Mesothelial cell of epicardium (in vitro differentiated cells): ENCODE data around the gene ADIRF. TPM values are rescaled to one million over a fixed set of nuclear protein-coding genes. Genes with fewer than 3 reads are reported as not detected.

Experiments used
- DNase-seq, 2 experiments: peaks; one replicate each; pipeline ENCODE4 v3.0.0; 2021; ENCODE audit warnings: low spot score in 2 of 2; ENCODE audit not compliant: unreplicated experiment in 2 of 2
- H3K27ac Mint-ChIP-seq: 2 replicates; pipeline ENCODE4 v1.8.0; 2021; ENCODE audit warnings: mixed read lengths
- H3K27me3 Mint-ChIP-seq: 2 replicates; pipeline ENCODE4 v1.8.0; 2021; ENCODE audit warnings: low read depth, mixed read lengths
- H3K36me3 Mint-ChIP-seq: 2 replicates; pipeline ENCODE4 v1.8.0; 2021; ENCODE audit warnings: mixed read lengths
- H3K4me1 Mint-ChIP-seq: 2 replicates; pipeline ENCODE4 v1.8.0; 2021; ENCODE audit warnings: mixed read lengths
- H3K4me3 Mint-ChIP-seq: 2 replicates; pipeline ENCODE4 v1.8.0; 2021; ENCODE audit warnings: mild to moderate bottlenecking, moderate library complexity, mixed read lengths
- H3K9me3 Mint-ChIP-seq: 2 replicates; pipeline ENCODE4 v1.8.0; 2021; ENCODE audit warnings: mixed read lengths
- CTCF ChIP-seq: fragments of 200-600 bp; sonication (generic); IDR thresholded peaks from one replicate; pipeline ENCODE4 v1.5.0; 2021; ENCODE audit warnings: antibody characterized with exemption; ENCODE audit not compliant: unreplicated experiment
- total RNA-seq: library from RNA; stranded (reverse); gene quantifications from 3 replicates; pipeline ENCODE4 v1.2.1, GENCODE V29; 2021

ADIRF gene
- total RNA-seq, 1 donor from 2014 or later: not detected

DNA sequence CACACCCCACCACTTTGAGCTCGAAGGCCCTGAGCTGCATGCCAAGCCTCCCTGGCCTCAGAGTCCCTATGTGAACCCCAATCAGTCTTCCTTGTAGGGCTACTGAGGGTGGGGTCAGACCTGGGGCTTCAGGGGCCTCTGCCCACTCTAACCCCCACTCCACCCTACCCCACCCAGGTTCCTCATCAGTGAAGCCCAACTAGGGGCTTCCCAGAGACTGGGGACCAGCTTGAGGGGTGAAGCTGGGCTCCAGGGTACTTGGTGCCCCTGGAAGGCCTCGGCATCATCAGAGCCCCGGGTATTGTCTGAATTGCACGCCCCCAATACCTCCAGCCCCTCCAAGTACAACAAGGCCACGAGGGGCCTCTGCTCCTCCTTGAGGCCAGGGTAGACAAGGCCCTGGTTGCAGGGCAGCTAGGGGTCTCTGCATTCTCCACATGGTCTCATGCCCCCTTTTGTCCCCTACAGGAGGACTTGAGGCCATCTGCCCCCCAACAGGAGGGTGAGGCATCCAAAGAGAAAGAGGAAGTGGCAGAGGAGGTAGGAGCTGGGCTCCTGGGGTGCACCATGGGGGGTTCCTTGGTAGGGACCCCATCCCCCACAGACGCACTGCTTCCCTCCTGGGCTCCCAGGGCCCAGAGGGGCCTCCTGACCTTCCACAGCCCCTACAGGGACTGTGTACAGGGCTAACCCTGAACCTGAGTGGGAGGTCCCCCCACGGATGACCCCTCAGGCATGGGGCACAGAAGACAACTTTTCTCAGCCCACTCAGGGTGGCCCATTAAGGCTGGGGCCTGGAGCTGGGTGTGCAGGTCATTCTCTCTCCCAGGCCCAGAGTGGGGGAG, 5.9 kb upstream of the ADIRF start:
- no peak for TF ChIP-seq CTCF
- H3K9me3 Mint-ChIP-seq: no peaks in the 10 kb centered on the region
- no peaks in the 10 kb centered on the region for H3K27me3 Mint-ChIP-seq
- no peak overlapping the region for H3K4me3 Mint-ChIP-seq
- no peak for DNase-seq
- peaks cover 46% of the 10 kb centered on the region for H3K4me1 Mint-ChIP-seq
- no peaks in the 10 kb centered on the region for H3K36me3 Mint-ChIP-seq
- no peak overlapping the region for H3K27ac Mint-ChIP-seq

GRCh38 chr10:86962981-86963310, 5.3 kb upstream of the ADIRF start:
- Mint-ChIP-seq H3K9me3 (no peaks in the 10 kb centered on the region), H3K27me3 (no peaks in the 10 kb centered on the region), H3K27ac (no peak overlapping the region), H3K4me1 (peaks cover 42% of the 10 kb centered on the region), H3K36me3 (no peaks in the 10 kb centered on the region), H3K4me3 (no peak overlapping the region)
- no peak for TF ChIP-seq CTCF
- no peak for DNase-seq

GRCh38 chr10:86963341-86963919, 4.9 kb upstream of the ADIRF start:
- no peak for TF ChIP-seq CTCF
- Mint-ChIP-seq H3K27me3 (no peaks in the 10 kb centered on the region), H3K4me1 (peaks cover 39% of the 10 kb centered on the region), H3K36me3 (no peaks in the 10 kb centered on the region), H3K4me3 (no peak overlapping the region), H3K27ac (no peak overlapping the region), H3K9me3 (no peaks in the 10 kb centered on the region)
- no peak for DNase-seq

DNA sequence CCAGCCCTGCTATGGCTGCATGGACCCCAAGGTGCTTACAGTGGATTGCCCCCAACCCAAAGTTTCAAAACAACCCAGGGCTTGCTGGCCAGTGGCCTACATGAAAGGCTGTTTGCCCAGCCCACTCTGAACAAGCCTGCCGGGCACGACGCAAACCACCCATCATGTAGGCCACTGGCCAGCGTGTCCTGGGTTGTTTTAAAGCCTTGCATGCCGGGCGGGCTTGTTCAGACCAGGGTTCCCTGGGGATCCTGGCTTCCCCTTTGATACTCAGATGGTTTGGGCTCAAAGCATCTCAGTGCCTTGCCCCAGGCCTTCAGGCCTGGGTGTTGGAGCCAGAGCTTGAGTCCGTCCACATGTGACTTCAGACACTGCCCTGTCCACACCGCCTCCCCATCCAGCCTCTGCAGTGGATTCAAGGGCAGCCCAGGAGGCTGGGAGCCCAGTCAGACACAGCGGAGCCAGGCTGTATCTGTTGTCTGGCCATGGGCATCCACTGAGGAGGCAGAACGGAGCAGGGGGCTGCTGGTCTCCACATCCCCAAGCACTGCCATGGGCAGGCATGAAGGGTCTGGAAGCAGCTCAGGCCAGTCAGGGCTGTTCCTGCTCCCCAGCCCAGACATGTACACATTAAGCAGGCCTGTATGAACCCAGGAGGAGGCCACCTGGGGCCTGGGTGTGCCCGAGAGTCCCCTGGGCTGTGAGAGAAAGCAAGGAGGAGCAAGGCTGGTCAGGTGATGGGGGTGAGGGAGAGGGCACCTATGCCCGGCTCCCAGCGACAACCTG, 4.0 kb upstream of the ADIRF start:
- no peak for DNase-seq
- H3K27ac Mint-ChIP-seq: no peak overlapping the region
- no peak overlapping the region for H3K4me3 Mint-ChIP-seq
- peaks cover 31% of the 10 kb centered on the region for H3K4me1 Mint-ChIP-seq
- no peaks in the 10 kb centered on the region for H3K27me3 Mint-ChIP-seq
- TF ChIP-seq CTCF: no peak
- H3K9me3 Mint-ChIP-seq: no peaks in the 10 kb centered on the region
- no peaks in the 10 kb centered on the region for H3K36me3 Mint-ChIP-seq

DNA sequence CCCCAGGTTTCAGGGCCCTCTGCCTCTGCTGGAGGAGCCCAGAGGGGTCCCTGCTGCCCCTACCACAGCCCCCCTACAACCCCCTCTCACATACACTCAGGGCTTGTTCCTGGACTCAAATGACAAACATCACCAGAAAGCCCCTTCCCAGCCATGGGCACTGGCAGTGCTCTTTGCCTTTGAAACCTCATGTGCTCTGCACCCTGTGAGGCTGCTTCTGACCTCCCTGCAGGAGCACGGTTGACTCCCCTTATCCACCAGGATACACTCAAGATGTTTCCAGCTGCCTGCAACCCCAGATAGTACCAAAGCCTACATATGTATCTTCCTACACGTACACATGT, 3.5 kb upstream of the ADIRF start:
- Mint-ChIP-seq H3K27me3 (no peaks in the 10 kb centered on the region), H3K27ac (peak overlapping the region; percentile 37), H3K9me3 (no peaks in the 10 kb centered on the region), H3K4me3 (no peak overlapping the region), H3K4me1 (peaks cover 31% of the 10 kb centered on the region), H3K36me3 (no peaks in the 10 kb centered on the region)
- TF ChIP-seq CTCF: no peak
- no peak for DNase-seq
